ENCODE results near the gene PTCH1. TPM values are rescaled to one million over a fixed set of nuclear protein-coding genes. Genes with fewer than 3 reads are reported as not detected.

PTCH1 gene
- total RNA-seq, 1 experiment from 2014 or later: 7.6 TPM

DNA sequence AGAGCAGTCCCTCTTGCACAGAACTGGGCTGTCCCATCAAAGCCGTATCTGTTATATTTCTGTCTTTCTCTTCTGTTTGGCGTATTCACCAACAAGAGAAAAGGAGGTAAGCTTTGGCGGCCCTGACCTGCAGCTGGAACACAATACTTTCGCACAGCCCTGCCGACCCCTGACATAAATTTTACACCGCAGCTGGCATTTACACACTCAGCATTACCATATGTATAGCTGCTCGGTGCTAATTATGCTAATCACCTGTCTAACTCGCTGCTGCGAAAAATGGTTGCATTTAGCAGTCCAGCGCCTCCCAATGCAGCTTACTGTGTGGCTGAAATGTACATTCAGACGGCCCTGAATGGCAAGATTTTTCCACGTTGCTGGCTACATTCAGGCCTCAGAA is 20.8 kb downstream of the PTCH1 start:
- intact Hi-C loops (cut with micrococcal nuclease; ENCODE audit: unreplicated experiment): no loop called here
- peaks cover under 1% of the 10 kb centered on the region for H3K4me1 Mint-ChIP-seq (ENCODE audit: low read depth, unreplicated experiment)
- DNase-seq: no peak
- H3K36me3 Mint-ChIP-seq (ENCODE audit: insufficient read depth, unreplicated experiment): peaks cover 3% of the 10 kb centered on the region
- no peak overlapping the region for H3K4me3 Mint-ChIP-seq (ENCODE audit: low read depth, unreplicated experiment)
- no peaks in the 10 kb centered on the region for H3K27me3 Mint-ChIP-seq (ENCODE audit: unreplicated experiment)
- TF ChIP-seq, protein P1, sequence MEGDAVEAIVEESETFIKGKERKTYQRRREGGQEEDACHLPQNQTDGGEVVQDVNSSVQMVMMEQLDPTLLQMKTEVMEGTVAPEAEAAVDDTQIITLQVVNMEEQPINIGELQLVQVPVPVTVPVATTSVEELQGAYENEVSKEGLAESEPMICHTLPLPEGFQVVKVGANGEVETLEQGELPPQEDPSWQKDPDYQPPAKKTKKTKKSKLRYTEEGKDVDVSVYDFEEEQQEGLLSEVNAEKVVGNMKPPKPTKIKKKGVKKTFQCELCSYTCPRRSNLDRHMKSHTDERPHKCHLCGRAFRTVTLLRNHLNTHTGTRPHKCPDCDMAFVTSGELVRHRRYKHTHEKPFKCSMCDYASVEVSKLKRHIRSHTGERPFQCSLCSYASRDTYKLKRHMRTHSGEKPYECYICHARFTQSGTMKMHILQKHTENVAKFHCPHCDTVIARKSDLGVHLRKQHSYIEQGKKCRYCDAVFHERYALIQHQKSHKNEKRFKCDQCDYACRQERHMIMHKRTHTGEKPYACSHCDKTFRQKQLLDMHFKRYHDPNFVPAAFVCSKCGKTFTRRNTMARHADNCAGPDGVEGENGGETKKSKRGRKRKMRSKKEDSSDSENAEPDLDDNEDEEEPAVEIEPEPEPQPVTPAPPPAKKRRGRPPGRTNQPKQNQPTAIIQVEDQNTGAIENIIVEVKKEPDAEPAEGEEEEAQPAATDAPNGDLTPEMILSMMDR (IDR thresholded peaks at IDR 0.05; ENCODE audit: unreplicated experiment): no peak
- CTCF ChIA-PET: no interaction called here
- no peak overlapping the region for H3K27ac Mint-ChIP-seq (ENCODE audit: unreplicated experiment)
- BruUV-seq (replicated peaks): no TSS peak
- no peaks in the 10 kb centered on the region for H3K9me3 Mint-ChIP-seq (ENCODE audit: low read depth, unreplicated experiment)

DNA sequence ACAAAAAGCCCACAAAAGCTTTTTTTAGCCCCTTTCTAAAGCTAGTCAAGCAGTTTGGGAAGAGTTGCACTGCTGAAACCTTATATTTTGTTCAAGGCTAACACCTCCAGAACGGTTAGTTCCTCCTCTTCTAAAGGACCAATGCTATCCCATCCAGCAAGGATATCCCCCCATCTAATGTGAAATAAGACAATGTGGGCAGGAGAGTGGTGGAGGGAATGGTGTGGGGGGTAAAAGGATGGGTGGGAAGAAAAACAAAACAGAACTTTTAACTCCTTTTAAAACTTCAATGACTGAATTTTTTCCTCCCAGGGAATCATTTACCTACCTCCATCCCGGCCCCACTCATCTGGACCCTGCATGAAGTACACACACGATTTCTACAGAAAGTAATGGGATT is 21.2 kb downstream of the PTCH1 start:
- Mint-ChIP-seq H3K27ac (ENCODE audit: unreplicated experiment) (no peak overlapping the region), H3K4me1 (ENCODE audit: low read depth, unreplicated experiment) (no peaks in the 10 kb centered on the region), H3K4me3 (ENCODE audit: low read depth, unreplicated experiment) (no peak overlapping the region), H3K36me3 (ENCODE audit: insufficient read depth, unreplicated experiment) (peaks cover 3% of the 10 kb centered on the region), H3K9me3 (ENCODE audit: low read depth, unreplicated experiment) (no peaks in the 10 kb centered on the region), H3K27me3 (ENCODE audit: unreplicated experiment) (no peaks in the 10 kb centered on the region)
- intact Hi-C loops (cut with micrococcal nuclease; ENCODE audit: unreplicated experiment): no loop called here
- CTCF ChIA-PET: no interaction called here
- TF ChIP-seq, protein P1 (IDR thresholded peaks at IDR 0.05; ENCODE audit: unreplicated experiment): no peak
- no TSS peak for BruUV-seq (replicated peaks)
- no peak for DNase-seq

DNA sequence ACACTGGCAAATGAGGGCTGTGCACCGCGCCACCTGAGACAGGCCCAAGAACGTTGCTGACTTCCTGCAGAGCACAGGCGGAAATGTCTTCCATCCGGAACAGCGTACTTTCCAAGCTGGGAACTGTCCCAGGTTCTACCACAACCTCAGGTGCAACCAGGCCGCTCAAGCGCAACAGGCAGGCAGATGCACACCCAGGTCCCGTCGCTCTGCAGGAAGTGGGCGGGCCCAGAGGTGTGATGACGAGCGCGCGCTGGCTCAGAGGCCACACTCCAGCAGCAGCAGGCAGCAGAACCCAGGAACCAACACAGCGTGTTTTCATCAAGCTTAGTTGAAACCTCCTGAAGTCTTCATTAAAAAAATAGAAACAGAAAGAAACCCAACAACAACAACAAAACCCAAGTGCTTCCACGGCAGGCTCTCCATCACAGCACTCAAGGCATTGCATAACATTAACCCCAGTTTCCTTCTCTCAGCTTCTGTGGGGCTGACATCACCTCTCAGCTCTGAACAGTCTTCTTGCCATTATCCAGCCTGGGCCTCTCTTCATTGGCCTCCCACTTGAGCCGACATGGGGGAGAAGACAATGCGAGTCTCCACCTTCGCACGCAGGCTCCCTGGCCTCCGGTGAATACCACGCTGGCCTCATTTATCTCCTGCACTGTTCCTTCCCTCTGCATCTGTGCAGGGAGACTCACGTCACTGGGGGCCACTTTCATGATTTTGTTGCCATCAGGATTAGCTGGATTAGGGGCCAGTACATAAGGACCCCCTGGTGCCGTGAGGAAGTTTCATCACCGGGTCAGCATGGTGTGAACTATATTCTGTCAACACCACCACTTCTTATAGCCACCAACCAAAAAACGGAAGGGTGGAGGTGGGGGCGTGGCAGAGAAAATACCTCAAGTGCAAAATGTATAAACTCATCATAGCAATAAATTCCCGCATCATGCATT is 22.1 kb downstream of the PTCH1 start:
- Mint-ChIP-seq H3K27ac (ENCODE audit: unreplicated experiment) (no peak overlapping the region), H3K36me3 (ENCODE audit: insufficient read depth, unreplicated experiment) (peaks cover 3% of the 10 kb centered on the region)

DNA sequence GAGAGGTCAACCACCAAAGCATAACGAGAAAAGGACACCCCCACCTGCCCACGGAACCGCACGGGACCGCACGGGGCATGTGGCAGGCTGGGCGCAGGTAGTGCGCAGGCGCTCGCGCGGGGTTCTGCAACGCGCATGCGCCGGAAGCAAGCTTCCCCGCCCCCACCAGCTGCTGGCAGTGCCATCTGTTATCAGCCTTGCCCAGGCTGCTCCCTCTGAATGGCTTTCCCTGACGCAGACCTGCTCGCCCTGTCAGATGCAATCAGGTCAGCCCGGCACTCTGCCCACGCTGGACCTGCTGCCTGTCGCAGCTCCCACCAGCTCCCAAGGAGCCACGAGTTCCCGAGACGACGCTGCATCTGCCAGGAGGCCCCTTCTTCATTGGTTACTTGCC is 22.8 kb downstream of the PTCH1 start:
- no TSS peak for BruUV-seq (replicated peaks)
- TF ChIP-seq, protein P1 (IDR thresholded peaks at IDR 0.05; ENCODE audit: unreplicated experiment): no peak
- no peaks in the 10 kb centered on the region for H3K9me3 Mint-ChIP-seq (ENCODE audit: low read depth, unreplicated experiment)
- H3K4me1 Mint-ChIP-seq (ENCODE audit: low read depth, unreplicated experiment): no peaks in the 10 kb centered on the region
- H3K27ac Mint-ChIP-seq (ENCODE audit: unreplicated experiment): no peak overlapping the region
- H3K4me3 Mint-ChIP-seq (ENCODE audit: low read depth, unreplicated experiment): no peak overlapping the region
- no peak for DNase-seq
- H3K36me3 Mint-ChIP-seq (ENCODE audit: insufficient read depth, unreplicated experiment): peaks cover 3% of the 10 kb centered on the region
- intact Hi-C loops (cut with micrococcal nuclease; ENCODE audit: unreplicated experiment): no loop called here
- no peaks in the 10 kb centered on the region for H3K27me3 Mint-ChIP-seq (ENCODE audit: unreplicated experiment)
- CTCF ChIA-PET: no interaction called here

More for the DNA sequence above, 22.1 kb downstream of the PTCH1 start:
- CTCF ChIA-PET: no interaction called here
- DNase-seq: no peak
- Mint-ChIP-seq H3K4me1 (ENCODE audit: low read depth, unreplicated experiment) (no peaks in the 10 kb centered on the region), H3K27me3 (ENCODE audit: unreplicated experiment) (no peaks in the 10 kb centered on the region), H3K9me3 (ENCODE audit: low read depth, unreplicated experiment) (no peaks in the 10 kb centered on the region), H3K4me3 (ENCODE audit: low read depth, unreplicated experiment) (no peak overlapping the region)
- TF ChIP-seq, protein P1 (IDR thresholded peaks at IDR 0.05; ENCODE audit: unreplicated experiment): no peak
- BruUV-seq (replicated peaks): no TSS peak
- intact Hi-C loops (cut with micrococcal nuclease; ENCODE audit: unreplicated experiment): no loop called here
